ENCODE data around the gene GJC2.
A peak's percentile ranks its signal among the peaks of the same experiment; 100 is the strongest.

The GJC2 gene

DNA sequence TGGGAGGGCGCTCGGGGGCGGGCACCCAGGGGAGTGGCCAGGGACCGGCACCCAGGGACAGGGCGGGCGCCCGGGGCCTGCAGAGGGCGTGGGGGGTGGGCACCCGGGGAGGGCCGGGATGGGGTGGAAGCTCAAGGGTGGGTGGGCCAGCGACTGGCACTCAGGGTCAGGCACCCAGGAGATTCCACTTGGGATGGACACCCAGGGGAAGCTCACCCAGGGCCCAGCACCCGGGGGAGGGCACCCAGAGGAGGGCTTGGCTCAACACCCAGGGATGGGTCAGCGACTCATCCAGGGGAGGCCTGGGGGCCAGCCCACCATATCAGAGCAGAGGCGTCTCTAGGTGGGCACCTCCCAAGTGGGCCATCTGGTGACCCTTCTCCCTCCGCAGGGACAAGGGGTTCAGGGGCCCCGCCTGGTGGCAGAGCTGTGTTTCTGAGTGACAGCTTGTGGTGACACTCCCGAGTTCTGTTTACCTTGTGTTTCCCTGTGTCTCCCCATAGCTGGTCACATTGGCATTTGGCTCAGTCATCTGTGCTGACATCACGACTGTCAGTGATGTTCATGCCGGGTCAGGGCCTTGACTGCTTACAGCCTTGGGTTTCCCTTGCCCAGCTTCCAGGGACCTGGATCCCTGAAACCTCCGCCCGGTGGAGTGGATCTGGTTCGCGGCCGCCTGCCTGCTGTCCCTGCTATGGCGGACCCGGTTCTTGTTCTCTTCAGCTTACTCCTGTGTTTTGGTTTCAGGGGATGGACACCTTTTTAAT, 16.6 kb downstream of the GJC2 start:
- DNase-seq (ENCODE audit: extremely low spot score), result no peak
- TF ChIP-seq TARDBP (IDR thresholded peaks at IDR 0.05), result no peak
- TF ChIP-seq, protein P1, sequence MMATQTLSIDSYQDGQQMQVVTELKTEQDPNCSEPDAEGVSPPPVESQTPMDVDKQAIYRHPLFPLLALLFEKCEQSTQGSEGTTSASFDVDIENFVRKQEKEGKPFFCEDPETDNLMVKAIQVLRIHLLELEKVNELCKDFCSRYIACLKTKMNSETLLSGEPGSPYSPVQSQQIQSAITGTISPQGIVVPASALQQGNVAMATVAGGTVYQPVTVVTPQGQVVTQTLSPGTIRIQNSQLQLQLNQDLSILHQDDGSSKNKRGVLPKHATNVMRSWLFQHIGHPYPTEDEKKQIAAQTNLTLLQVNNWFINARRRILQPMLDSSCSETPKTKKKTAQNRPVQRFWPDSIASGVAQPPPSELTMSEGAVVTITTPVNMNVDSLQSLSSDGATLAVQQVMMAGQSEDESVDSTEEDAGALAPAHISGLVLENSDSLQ (IDR thresholded peaks at IDR 0.05), result peak; percentile 96
- ChIA-PET CTCF (interaction anchor here (0.7 to 1.5 kb wide), 2 partner anchors 36 to 335 kb away, joined by 3 to 7 read pairs; no protein-coding TSS in a partner anchor), POLR2A (interaction anchor here (0.9 to 4.3 kb wide), 12 partner anchors 8 to 56 kb away, joined by 3 to 55 read pairs (median 8); partner anchors contain the start of genes GJC2 and GUK1)

GRCh38 chr1:228168563-228169270, 19.0 kb downstream of the GJC2 start:
- no peak for TF ChIP-seq ARNT (IDR thresholded peaks at IDR 0.05)
- no peak for TF ChIP-seq BHLHE40 (IDR thresholded peaks at IDR 0.05; ENCODE audit: borderline replicate concordance)
- no peak for TF ChIP-seq FOXK2 (IDR thresholded peaks at IDR 0.05)
- no peak for TF ChIP-seq TARDBP (IDR thresholded peaks at IDR 0.05)
- TF ChIP-seq HDGF (IDR thresholded peaks at IDR 0.05; ENCODE audit: borderline replicate concordance), result no peak
- TF ChIP-seq FOXM1 (IDR thresholded peaks at IDR 0.05; ENCODE audit: borderline replicate concordance), result no peak
- ChIA-PET POLR2A (interaction anchor here (1.0 kb wide), 1 partner anchor 28 kb away, joined by 3 read pairs; no protein-coding TSS in a partner anchor), CTCF (no interaction called here)

GRCh38 chr1:228169345-228169744, 19.6 kb downstream of the GJC2 start:
- CTCF ChIA-PET, result no interaction called here
- TF ChIP-seq HDGF (IDR thresholded peaks at IDR 0.05; ENCODE audit: borderline replicate concordance), result no peak
- no peak for TF ChIP-seq CTBP1 (IDR thresholded peaks at IDR 0.05; ENCODE audit: borderline replicate concordance)
- TF ChIP-seq SUZ12 (IDR thresholded peaks at IDR 0.05), result no peak
- no peak for TF ChIP-seq LEF1 (IDR thresholded peaks at IDR 0.05; ENCODE audit: borderline replicate concordance)
- no peak for TF ChIP-seq SP1 (IDR thresholded peaks at IDR 0.05)
- TF ChIP-seq, protein P1 (IDR thresholded peaks at IDR 0.05), result no peak
- TF ChIP-seq FOXA1 (IDR thresholded peaks at IDR 0.05), result no peak
- TF ChIP-seq FOXM1 (IDR thresholded peaks at IDR 0.05; ENCODE audit: borderline replicate concordance), result no peak
- no peak for TF ChIP-seq NFRKB (IDR thresholded peaks at IDR 0.05)
- no peak for TF ChIP-seq BHLHE40 (IDR thresholded peaks at IDR 0.05; ENCODE audit: borderline replicate concordance)
- TF ChIP-seq FOXK2 (IDR thresholded peaks at IDR 0.05), result no peak
- no peak for TF ChIP-seq ELF4 (IDR thresholded peaks at IDR 0.05)
- no peak for TF ChIP-seq L3MBTL2 (conservative IDR thresholded peaks at IDR 0.05)
- no peak for DNase-seq (ENCODE audit: extremely low spot score)
- POLR2A ChIA-PET, result interaction anchor here (1.0 kb wide), 1 partner anchor 29 kb away, joined by 3 read pairs; no protein-coding TSS in a partner anchor

More at GRCh38 chr1:228168563-228169270, 19.0 kb downstream of the GJC2 start:
- no peak for DNase-seq (ENCODE audit: extremely low spot score)

DNA sequence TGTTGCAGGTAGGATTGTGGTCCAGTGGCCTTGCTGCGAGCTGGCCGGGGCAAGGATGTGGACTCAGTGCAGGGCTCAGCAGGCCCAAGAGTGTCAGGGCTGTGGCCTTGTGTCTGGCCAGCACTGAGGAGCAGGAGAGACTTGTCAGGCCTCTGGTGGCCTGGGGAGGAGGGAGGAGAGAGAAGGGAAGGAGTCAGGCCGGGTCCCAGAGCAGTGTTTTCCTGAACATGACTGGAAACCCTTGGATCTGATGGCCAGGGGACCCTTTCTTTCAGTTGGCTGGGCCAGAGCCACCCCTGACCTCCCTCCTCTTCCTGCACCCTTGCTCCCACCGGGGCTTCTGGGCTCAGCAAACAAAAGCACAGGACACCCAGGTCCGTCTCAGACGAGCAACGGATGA, 20.9 kb downstream of the GJC2 start:
- CTCF ChIA-PET, result no interaction called here
- POLR2A ChIA-PET, result no interaction called here
- DNase-seq (ENCODE audit: extremely low spot score), result no peak
- TF ChIP-seq, protein P1 (IDR thresholded peaks at IDR 0.05), result no peak
- no peak for TF ChIP-seq LEF1 (IDR thresholded peaks at IDR 0.05; ENCODE audit: borderline replicate concordance)
- TF ChIP-seq NFRKB (IDR thresholded peaks at IDR 0.05), result no peak
- no peak for TF ChIP-seq ELF4 (IDR thresholded peaks at IDR 0.05)
- no peak for TF ChIP-seq ZNF384 (IDR thresholded peaks at IDR 0.05)
- TF ChIP-seq L3MBTL2 (conservative IDR thresholded peaks at IDR 0.05), result no peak
- TF ChIP-seq TARDBP (IDR thresholded peaks at IDR 0.05), result no peak

DNA sequence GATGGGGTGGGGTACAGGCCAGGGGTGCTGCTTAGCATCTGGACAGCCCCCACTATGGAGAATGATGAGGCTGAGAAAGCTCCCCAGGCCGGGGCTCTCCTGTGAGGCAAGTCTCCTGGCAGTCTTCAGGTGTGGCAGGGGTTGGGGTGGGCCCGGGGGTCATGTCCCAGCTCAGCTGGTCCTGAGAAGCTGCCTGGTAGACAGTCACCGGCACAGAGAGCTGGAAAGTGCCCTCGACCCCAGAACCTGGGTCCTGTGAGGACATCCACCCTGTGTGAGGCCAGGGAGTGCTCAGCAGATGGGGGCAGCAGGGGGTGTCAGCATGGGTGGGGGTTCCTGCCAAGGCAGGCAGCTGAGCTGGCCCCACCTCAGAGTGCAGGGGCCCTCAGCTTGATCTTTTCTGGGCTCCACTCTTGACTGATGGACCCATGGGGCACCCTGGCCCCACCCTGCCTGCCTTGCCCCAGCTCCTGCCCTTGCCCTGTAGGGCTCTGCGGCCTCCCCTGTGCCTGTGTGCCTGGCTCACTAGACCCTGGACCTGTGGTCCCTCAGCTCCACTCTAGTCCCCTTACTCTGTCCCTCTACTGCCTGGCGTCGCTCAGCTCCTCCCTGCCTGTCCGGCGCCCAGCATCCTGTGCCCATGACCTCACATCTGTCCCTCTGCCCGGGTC, 21.6 kb downstream of the GJC2 start:
- TF ChIP-seq CTBP1 (IDR thresholded peaks at IDR 0.05; ENCODE audit: borderline replicate concordance) (no peak), NFRKB (IDR thresholded peaks at IDR 0.05) (no peak), FOXM1 (IDR thresholded peaks at IDR 0.05; ENCODE audit: borderline replicate concordance) (no peak), SUZ12 (IDR thresholded peaks at IDR 0.05) (no peak), SP1 (IDR thresholded peaks at IDR 0.05) (no peak)
- TF ChIP-seq, protein P1 (IDR thresholded peaks at IDR 0.05), result no peak
- no peak for DNase-seq (ENCODE audit: extremely low spot score)
- POLR2A ChIA-PET, result interaction anchor here (1.2 to 1.7 kb wide), 2 partner anchors 18 to 89 kb away, joined by 3 to 5 read pairs; partner anchors contain the start of gene ARF1
- CTCF ChIA-PET, result no interaction called here

Measured in HEK293T (cell line).